Activated CD8-positive, alpha-beta memory T cell treated with anti-CD3 and anti-CD28 coated beads, Interleukin-2, amount 50 U/mL, for 1 hour (primary cell): ENCODE data around the gene CEP20.

ENCODE experiments used
- DNase-seq: peaks from one replicate; pipeline ENCODE4 v3.0.0-alpha.2; 2020; ENCODE audit errors: extremely low read depth

The CEP20 gene

DNA sequence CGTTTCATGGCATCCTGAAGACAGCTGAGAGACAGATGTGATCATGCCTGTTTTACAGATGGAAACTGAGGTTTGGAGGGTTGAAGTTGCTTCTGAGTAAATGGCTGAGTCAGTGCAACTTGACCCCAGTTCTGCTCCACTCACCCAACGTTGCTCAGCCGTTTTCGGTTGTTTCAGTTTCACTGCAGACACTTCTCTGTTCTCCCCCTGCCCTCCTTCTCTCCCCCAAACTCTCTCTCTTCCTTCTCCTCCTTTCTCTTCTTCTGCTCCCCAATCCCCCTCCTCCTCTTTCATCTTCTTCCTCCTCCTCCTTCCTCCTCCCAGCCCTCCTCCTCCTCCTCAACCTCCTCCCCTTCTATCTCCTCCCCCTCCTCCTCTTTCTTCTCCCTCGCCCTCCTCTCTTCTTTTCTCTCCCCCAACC, 9.4 kb upstream of the CEP20 start:
- DNase-seq: no peak

DNA sequence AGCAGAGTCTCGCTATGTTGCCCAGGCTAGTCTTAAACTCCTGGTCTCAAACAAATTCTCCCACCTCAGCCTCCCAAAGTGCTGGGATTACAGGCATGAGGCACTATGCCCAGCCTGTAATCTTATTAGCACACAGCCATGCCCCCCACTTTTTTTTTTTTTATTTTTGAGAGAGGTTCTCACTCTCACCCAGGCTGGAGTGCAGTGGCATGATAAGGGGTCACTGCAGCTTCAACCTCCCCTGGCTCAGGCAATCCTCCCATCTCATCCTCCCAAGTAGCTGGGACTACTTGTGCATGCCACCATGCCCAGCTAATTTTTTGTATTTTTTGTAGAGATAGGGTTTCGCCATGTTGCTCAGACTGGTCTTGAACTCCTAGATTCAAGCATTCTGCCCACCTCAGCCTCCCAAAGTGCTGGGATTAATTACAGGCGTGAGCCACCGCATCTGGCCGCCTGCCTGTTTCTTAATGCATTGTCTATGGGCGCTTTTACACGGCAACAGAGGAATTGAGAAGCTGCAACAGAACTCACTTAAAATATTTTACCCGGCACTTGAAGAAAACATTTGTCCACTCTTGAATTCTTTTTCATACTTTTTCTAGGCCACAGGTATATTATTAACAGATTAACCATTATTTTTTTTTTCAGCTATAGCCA, 8.8 kb upstream of the CEP20 start:
- DNase-seq: no peak

DNA sequence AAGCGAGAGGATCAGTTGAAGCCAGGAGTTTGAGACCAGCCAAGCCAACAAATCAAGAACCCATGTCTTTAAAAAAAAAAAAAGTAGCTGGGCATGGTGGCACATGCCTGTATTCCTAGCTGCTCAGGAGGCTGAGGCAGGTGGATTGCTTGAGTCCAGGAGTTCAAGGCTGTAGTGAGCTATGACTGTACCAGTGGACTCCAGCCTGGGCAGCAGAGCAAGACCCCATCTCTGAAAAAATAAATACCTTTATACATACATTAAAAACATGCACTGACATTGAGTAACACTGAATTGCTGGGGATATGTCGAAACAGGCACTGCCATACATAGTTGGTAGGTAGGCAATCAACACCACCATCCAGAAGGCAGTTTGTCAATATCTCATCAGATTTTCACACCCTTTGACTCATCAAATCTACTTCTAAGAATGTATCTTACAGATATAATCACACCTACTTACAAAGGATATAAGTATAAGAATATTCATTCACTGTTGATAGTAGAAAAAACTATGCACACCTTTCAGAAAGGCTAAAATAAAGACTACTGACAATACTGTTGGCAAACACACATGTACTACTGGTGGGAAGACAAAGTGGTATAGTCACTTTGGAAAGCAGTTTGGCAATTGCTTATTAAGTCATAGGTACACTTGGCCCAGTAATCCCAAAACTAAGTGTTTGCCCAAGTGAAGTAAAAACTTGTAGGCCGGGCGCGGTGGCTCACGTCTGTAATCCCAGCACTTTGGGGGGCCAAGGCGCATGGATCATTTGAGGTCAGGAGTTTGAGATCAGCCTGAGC, 6.4 kb upstream of the CEP20 start:
- DNase-seq: no peak

DNA sequence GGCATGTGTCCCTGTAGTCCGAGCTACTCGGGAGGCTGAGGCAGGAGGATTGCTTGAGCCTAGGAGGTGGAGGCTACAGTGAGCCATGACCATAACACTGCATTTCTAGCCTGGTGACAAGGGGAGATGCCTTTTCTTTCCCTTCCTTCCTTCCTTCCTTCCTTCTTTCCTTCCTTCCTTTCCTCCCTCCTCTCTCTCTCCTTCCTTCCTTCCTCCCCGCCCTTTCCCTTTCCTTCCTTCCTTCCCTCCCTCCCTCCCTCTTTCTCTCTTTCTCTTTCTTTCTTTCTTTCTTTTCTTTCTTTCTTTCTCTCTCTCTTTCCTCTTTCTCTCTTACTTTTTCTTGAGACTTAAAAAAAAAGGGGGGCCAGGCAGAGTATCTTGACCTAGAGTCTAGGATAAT, 3.1 kb upstream of the CEP20 start:
- DNase-seq: no peak

DNA sequence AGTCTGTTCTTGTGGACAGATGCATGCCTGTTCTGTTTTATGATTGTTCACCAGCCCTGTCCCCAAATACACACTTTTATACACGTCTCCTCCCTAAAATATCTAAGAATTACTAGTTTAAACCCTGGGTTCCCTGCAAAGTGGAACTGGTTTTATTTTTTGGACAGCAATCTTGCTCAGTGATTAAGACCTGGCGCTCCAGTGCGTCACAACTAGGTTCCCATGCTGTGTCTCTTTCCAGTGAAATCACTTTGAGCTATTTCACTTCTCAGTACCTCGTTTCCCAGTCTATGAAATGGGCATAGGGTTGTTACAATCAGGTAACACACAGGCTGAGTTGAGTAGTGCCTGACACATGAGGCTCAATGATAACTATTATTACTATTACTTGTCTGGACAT, 1.1 kb downstream of the CEP20 start:
- no peak for DNase-seq

- no peak for DNase-seq
Measured at GRCh38 chr16:15886078-15886477, 2.3 kb downstream of the CEP20 start.

- DNase-seq: no peak
Measured at GRCh38 chr16:15885560-15886001, 2.8 kb downstream of the CEP20 start.

DNA sequence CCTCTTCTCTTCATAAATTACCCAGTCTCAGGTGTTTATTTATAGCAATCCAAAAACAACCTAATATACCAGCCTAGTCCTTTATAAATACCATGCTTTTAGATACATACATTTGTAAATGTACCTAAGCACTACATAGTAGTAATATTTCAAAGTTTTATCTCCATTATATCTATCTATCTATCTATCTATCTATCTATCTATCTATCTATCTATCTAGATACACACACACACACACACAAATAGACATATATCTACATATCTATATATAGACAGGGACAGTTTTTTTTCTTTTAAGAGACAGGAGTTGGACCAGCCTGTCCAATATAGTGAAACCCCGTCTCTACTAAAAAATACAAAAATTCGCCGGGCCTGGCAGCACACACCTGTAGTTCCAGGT, 5.8 kb downstream of the CEP20 start:
- DNase-seq: no peak

DNA sequence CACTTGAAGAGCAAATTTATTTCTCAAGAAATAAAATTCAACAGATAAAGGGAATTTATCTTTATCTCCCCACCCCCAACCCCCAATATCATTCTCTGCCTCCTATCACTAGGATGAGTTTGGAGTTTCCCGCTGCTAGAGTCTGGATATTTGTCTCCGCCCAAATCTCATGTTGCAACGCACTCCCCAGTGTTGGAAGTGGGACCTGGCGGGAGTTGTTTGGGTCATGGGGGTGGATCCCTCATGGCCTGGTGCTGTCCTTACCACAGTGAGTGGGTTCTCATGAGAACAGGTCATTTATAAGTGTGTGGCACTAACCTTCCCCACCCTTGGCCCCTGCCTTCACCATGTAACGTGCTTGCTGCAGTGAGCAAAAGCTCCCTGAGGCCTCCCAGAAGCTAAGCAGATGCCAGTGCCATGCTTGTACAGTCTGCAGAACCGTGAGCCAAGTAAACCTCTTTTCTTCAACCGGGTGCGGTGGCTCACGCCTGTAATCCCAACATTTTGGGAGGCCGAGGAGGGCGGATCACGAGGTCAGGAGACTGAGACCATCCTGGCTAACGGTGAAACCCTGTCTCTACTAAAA, 6.5 kb downstream of the CEP20 start:
- no peak for DNase-seq

GRCh38 chr16:15880434-15881308, 7.7 kb downstream of the CEP20 start:
- no peak for DNase-seq

GRCh38 chr16:15879255-15879811, 9.1 kb downstream of the CEP20 start:
- no peak for DNase-seq

DNA sequence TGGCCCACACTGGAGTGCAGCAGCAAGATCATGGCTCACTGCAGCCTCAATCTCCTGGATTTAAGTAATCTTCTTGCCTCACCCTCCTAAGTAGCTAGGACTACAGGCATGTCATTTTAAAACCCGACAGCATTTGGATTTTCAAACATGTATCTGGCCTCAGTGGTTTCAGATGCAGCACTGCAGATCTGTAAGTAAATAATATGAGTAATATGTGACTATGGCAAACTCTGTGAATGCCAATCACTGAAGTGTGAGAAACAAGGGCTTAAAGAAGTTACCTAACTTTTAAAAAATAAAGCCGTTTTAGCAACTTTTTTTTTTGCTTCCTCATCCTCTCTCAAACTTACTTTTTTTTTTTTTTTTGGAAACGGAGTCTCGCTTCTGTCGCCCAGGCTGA, 11.9 kb downstream of the CEP20 start:
- DNase-seq: no peak

DNA sequence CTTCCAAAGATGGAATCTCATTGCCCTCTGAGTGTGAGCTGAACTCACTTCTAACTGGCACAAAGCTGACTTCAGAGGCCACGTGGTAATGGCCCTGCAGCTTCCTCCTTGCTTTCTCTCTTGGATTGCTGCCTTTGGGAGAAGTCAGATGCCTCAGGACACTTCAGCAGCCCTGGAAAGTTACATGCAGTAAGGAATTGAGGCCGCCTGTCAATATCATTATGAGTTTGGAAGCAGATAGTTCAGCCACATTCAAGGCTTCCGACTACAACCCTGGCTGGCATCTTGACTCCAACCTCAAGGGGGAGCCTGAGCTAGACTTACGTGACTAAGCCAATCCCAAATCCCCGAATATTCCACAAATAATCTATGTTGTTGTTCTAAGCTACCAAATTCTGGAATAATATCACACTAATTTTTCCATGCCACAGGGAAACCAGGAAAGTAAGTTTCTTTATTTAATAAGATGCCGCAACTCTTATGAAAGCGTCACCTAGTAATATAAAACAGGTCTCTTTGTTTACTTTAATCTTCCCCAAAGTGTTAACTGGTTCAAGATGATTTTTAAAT, 13.6 kb downstream of the CEP20 start:
- no peak for DNase-seq

DNA sequence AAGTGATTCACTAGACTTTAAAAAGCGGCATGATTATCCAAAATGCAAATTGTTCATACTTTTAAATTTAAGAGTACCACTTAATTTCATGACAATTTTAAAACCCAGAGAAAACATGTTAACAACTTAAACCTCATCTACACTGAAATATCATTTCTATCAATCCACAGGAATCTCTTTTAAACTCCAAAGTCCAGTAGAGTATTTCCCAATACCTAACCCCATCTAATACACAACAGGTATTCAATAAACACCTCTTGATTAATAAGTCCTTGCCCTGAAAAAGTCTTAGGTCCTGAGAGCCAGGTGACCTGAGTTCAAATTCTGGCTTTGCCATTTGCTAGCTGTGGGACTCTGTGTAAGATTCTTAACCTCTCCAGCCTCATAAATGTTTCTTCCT, 14.7 kb downstream of the CEP20 start:
- DNase-seq: no peak

GRCh38 chr16:15873301-15873700, 15.1 kb downstream of the CEP20 start:
- no peak for DNase-seq

GRCh38 chr16:15870011-15870410, 18.4 kb downstream of the CEP20 start:
- DNase-seq: no peak

DNA sequence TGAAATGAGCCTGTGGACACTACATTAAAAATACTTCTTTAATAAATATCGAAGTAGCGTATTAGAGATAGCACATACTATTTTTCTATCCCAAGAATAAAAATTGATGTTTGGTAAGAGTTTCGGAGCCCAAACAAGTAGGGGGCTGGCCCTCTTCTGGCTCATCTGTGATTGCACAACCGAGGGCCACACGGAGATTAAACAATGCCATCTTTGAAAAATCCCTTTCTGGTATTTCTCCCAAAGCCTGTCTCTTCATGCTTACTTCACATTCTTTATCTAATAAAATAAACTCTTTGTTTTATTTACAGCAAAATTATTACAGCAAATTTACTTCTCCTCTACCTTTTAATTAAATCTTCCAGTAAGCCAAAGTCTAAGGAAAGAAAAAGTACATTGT, 22.0 kb downstream of the CEP20 start:
- DNase-seq: no peak

DNA sequence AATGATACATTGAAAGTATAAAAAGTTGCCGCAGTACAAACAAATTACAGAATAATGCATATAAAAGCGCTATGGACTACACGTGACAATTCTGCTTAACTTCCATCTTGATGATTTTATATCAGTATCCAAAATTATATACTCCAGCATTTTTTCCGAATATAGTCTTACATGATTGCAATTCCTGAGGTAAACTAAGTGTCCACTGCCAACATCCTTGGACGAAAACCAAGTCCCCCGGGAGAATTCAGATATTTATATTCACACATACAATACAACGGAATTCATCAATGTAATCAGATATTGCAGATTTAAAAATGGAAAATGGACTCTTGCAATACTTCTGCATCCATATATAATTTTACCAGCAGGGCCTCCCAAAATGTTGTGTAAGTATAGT, 22.7 kb downstream of the CEP20 start:
- DNase-seq: no peak

DNA sequence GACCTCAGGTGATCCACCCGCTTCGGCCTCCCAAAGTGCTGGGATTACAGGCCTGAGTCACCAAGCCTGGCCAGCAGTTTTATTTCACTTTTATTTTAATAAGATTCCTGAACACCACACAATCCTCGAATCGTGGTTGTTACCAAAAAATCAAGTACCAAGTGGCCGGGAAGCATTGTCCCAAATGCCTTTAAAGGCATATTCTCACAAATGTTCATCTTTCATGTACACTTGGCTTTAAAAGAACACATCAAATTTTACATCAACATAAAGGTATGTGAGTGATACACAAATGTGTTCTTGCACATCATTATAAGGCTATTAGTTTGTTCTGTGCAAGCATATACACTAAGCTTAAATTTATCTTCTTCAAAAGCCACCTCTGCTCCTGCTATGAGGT, 23.5 kb downstream of the CEP20 start:
- DNase-seq: no peak

GRCh38 chr16:15861996-15862395, 26.4 kb downstream of the CEP20 start:
- no peak for DNase-seq

DNA sequence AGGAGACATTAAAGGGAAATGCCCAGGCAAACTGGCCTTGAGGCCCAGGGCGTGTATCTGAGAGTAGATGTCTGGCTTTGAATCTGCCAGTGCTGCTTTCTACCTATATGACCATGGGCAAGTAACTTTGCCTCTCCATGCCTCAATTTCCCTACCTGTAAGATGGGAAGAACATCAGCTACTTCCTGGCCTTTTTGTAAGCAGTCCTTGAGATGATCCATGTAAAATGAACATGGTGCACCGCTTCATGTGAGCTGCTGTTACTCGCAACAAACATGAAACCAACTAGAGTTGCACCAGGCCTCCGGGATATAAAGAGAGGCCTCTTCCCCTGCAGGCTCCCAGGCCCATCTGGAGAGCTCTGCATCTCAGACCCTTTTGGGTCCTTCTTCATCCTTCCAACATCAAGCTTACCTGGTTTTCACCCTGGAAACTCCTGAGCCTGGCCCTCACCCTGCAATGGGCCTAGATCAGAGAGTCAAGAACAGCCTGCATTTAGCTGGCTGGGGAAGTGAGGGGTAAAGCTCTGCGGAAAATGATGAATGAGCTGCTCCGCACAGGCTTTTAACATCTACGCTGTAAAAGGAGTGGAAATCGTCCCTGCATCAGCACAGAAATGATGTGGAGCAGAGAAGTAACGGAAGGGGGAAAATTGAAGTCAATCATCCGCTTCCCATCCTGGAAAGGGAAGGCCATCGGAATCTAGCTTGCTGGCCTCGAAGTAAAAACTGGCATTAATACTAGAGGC, 29.3 kb downstream of the CEP20 start:
- DNase-seq: no peak
